ENCODE measurements around the gene RGCC. TPM values are rescaled to one million over a fixed set of nuclear protein-coding genes. Genes with fewer than 3 reads are reported as not detected.

Gene RGCC
- total RNA-seq, 2 donors from 2014 or later = 5.4 TPM

GRCh38 chr13:41465898-41466320, 8.6 kb downstream of the RGCC start:
- H3K4me1 ChIP-seq (ENCODE audit: control insufficient read depth, insufficient read depth, low read length) = no peaks in the 10 kb centered on the region
- no peak overlapping the region for H3K27ac Mint-ChIP-seq
- H3K27me3 ChIP-seq (ENCODE audit: control insufficient read depth, insufficient read depth, low read length, poor library complexity, severe bottlenecking) = peaks cover 20% of the 10 kb centered on the region
- H3K4me1 Mint-ChIP-seq = no peaks in the 10 kb centered on the region
- H3K9me3 ChIP-seq (ENCODE audit: control insufficient read depth, low read length) = no peaks in the 10 kb centered on the region
- peaks cover 11% of the 10 kb centered on the region for H3K27me3 Mint-ChIP-seq (ENCODE audit: insufficient read depth)
- no peak overlapping the region for H3K4me3 Mint-ChIP-seq
- no peaks in the 10 kb centered on the region for H3K9me3 Mint-ChIP-seq
- no peak for TF ChIP-seq CTCF (conservative IDR thresholded peaks at IDR 0.05)
- peaks cover 11% of the 10 kb centered on the region for H3K36me3 Mint-ChIP-seq (ENCODE audit: low read depth)
- no peak overlapping the region for H3K9ac ChIP-seq (ENCODE audit: extremely low read depth, low read length, poor library complexity, severe bottlenecking)
- WGBS, 2 experiments (ENCODE audit: insufficient coverage in 1 of 2, insufficient read length in 1 of 2) = 89 to 94% methylated on average over 1 of the region's 1 CpG
- no peak overlapping the region for H3K4me3 ChIP-seq (ENCODE audit: low read length)
- H3K27ac ChIP-seq (ENCODE audit: low read depth, low read length) = no peak overlapping the region
- no peak for DNase-seq
- H3K36me3 ChIP-seq (ENCODE audit: control insufficient read depth, insufficient read depth, low read length) = no peaks in the 10 kb centered on the region

DNA sequence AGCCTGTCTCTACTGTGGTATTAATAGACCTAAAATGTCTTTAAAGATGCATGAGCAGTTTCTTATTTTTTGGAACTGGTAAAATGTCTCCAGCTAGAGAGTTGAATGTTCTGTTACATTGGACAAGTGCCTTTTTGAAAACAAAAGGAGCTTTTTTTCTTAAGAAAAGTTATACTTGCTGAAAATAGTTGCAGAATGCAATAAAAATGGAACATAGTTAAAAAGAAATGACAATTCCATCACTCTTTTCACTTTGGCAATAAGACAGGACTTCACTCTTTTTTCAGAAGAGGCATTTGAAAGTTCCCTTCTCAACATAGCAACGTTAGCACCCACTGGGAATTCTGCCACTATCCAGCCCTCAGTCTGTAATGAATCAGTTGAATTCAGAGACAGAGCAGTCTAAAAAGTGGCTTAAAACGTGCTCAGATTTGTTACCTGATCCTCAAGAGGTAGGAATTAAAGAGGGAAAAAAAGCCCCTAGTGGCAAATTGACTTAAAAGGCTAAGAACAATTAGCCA, 10.1 kb downstream of the RGCC start:
- peak; percentile 57 for TF ChIP-seq CTCF (conservative IDR thresholded peaks at IDR 0.05)
- Histone ChIP-seq H3K4me3 (ENCODE audit: low read length) (no peak overlapping the region), H3K36me3 (ENCODE audit: control insufficient read depth, insufficient read depth, low read length) (no peaks in the 10 kb centered on the region), H3K4me1 (ENCODE audit: control insufficient read depth, insufficient read depth, low read length) (no peaks in the 10 kb centered on the region), H3K27ac (ENCODE audit: low read depth, low read length) (no peak overlapping the region), H3K9me3 (ENCODE audit: control insufficient read depth, low read length) (no peaks in the 10 kb centered on the region), H3K27me3 (ENCODE audit: control insufficient read depth, insufficient read depth, low read length, poor library complexity, severe bottlenecking) (peaks cover 6% of the 10 kb centered on the region), H3K9ac (ENCODE audit: extremely low read depth, low read length, poor library complexity, severe bottlenecking) (no peak overlapping the region)
- no peaks in the 10 kb centered on the region for H3K9me3 Mint-ChIP-seq
- WGBS, 2 experiments (ENCODE audit: insufficient coverage in 1 of 2, insufficient read length in 1 of 2) = 27 to 67% methylated on average over 1 to 2 of the region's 2 CpGs
- no peak overlapping the region for H3K27ac Mint-ChIP-seq
- no peaks in the 10 kb centered on the region for H3K4me1 Mint-ChIP-seq
- peaks cover 11% of the 10 kb centered on the region for H3K36me3 Mint-ChIP-seq (ENCODE audit: low read depth)
- H3K27me3 Mint-ChIP-seq (ENCODE audit: insufficient read depth) = peaks cover 5% of the 10 kb centered on the region
- H3K4me3 Mint-ChIP-seq = no peak overlapping the region
- DNase-seq = no peak

- Histone ChIP-seq H3K9ac (ENCODE audit: extremely low read depth, low read length, poor library complexity, severe bottlenecking) (no peak overlapping the region), H3K27ac (ENCODE audit: low read depth, low read length) (no peak overlapping the region), H3K27me3 (ENCODE audit: control insufficient read depth, insufficient read depth, low read length, poor library complexity, severe bottlenecking) (peaks cover 4% of the 10 kb centered on the region), H3K4me1 (ENCODE audit: control insufficient read depth, insufficient read depth, low read length) (no peaks in the 10 kb centered on the region), H3K36me3 (ENCODE audit: control insufficient read depth, insufficient read depth, low read length) (no peaks in the 10 kb centered on the region), H3K9me3 (ENCODE audit: control insufficient read depth, low read length) (no peaks in the 10 kb centered on the region), H3K4me3 (ENCODE audit: low read length) (no peak overlapping the region)
- DNase-seq = no peak
- Mint-ChIP-seq H3K4me3 (no peak overlapping the region), H3K9me3 (no peaks in the 10 kb centered on the region), H3K27ac (no peak overlapping the region), H3K4me1 (no peaks in the 10 kb centered on the region), H3K27me3 (ENCODE audit: insufficient read depth) (no peaks in the 10 kb centered on the region), H3K36me3 (ENCODE audit: low read depth) (peaks cover 9% of the 10 kb centered on the region)
- TF ChIP-seq CTCF (conservative IDR thresholded peaks at IDR 0.05) = no peak
- 90% methylated on average over 2 of the region's 2 CpGs; no CpG with 5 or more reads in 1 of the 2 experiments for WGBS, 2 experiments (ENCODE audit: insufficient coverage in 1 of 2, insufficient read length in 1 of 2)
Observed at GRCh38 chr13:41468631-41469030, 11.3 kb downstream of the RGCC start.

All from endodermal cell (in vitro differentiated cells).